Kasumi-1 (cell line): ENCODE results near the gene RGS19.

Source experiments
- DNase-seq, 2 experiments: peaks; one replicate each; lab custom pipeline; 2025; lab: John Stamatoyannopoulos, UW

Gene RGS19

DNA sequence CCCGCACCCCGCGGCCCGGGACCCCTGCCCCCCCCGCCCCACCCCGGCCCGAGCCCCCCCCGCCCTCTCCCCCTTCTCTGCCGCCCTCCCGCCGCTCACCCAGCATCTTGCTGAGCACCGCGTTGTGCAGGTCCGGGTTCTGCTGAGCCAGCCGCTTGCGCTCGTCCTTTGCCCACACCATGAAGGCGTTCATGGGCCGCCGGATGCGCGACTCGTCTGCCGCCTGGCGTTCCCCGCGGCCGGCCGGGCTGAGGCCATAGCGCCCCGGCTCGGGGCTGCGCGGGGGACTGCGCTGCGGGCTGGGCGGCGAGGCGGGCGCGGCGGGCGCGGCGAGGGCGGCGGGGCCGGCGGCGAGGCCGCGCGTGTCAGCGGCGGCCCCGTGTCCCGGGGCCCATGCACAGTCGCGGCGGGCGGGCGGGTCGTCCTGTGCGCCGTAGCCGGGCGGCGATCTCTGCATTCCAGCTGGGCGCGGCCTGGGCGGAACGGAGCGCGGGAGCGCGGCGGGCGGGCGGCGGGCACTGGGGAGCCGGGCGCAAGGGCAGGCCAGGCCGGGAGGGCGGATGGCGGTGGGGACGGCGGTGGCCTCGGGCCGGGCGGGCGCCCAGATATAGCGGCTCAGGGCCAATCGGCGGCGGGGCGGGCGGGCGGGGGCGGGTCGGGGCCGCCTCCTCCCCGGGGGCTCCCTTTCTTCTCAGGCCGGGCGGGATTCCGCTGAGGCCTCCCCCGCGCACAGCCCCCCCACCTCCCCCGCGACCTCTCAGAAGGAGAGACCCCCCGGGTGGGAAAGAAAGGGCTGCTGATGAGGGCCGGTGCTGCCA is 30.0 kb downstream of the RGS19 start, which contains the start of gene SOX18:
TSS of gene SOX18 (minus strand) at position 580 of the 818 bp plus-strand sequence. CDS start at position 457, 123 bp downstream.
- peak in 1 of 2 experiments; percentile 17 for DNase-seq

DNA sequence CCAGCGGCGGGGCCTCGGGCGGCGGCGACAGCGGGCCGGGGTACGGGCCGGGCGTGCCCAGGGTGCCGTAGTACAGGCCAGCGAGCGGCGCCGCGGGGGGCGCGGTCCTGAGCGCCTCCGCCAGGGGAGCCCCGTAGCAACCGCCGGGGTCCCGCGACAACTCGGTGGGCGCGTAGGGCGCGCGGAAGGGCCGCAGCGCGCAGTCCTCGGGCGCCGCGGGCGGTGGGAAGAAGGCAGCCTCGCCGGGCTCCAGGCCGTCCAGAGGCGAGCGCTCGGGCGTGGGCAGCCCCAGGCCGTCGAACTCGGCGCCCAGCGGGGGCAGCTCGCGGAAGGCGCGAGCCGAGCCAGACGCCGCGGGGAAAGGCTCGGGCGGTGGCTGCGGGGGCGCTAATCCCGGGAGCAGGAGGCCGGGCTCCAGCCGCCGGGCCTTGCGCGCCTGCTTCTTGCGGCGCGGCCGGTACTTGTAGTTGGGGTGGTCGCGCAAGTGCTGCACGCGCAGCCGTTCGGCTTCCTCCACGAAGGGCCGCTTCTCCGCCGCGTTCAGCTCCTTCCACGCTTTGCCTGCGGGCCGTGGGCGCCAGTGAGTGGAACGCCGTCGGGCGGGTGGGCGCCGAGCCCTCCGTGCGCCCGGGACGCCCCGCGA is 30.8 kb downstream of the RGS19 start:
- DNase-seq, result no peak

DNA sequence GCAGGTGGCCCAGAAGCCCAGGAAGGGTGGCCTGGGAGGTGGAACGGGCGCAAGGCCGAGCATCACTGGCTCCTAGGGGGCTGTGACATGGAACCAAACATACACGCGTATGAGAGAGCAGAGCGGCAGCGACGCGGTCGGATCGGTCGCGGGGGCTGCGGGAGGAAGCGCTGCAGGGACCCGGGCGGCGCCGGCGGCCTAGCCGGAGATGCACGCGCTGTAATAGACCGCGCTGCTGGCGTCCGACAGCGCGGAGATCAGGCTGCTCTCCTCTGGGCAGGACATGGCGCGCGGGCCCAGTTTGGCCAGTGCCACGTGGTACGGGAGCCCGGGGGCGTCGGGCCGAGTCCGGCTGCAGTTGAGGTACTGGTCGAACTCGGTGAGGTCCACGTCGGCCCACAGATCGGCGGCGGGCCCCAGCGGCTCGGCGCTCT is 31.3 kb downstream of the RGS19 start:
- no peak for DNase-seq

DNA sequence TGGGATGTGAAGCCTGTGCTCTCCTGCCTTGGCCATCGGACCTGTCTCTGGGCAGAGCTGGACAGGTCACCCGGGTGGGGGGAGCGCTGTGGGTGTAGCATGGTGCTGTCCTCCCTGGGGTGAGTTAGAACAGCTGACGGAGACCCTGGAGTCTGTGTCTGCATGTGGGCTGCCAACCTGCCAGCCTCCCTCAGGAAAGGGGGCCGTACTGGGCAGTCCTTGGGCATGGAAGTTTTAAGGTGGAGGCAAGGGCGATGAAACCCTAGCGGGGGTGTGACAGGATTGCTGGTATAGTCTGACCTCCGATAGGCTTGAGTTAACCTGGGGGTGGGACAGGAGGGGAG is 32.3 kb downstream of the RGS19 start:
- no peak for DNase-seq

DNA sequence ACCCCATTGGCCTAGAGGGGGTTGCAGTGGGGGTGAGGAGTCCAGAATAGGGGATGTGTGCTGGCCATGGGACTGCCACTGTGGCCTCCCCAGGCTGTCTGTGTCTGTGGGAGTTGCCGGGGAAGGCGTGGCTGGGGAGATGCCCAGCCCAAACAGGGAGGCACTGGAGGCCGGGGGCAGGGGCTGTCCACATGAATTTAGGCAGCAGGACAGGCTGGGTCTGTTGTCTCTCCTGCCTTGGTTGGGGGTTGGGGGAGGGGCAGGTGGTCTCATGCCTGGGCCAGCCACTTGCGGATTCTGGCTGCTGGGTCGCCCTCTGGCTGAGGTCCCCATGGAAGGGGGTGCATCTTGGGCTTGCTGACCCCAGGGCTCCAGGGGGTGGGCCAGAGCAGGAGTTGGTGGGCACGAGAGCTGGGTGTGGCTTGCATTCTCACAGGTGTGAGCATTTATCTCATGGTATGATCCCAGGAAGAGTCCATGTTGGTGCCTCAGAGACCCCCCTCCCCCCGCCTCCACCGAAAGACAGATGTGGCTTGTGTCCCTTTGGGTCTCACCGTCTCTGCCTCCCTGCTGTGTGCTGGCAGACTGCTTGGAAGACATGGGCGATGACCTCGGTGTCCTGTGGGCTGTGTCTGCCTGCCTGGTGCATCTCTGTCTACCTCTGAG is 33.8 kb downstream of the RGS19 start:
- no peak for DNase-seq

DNA sequence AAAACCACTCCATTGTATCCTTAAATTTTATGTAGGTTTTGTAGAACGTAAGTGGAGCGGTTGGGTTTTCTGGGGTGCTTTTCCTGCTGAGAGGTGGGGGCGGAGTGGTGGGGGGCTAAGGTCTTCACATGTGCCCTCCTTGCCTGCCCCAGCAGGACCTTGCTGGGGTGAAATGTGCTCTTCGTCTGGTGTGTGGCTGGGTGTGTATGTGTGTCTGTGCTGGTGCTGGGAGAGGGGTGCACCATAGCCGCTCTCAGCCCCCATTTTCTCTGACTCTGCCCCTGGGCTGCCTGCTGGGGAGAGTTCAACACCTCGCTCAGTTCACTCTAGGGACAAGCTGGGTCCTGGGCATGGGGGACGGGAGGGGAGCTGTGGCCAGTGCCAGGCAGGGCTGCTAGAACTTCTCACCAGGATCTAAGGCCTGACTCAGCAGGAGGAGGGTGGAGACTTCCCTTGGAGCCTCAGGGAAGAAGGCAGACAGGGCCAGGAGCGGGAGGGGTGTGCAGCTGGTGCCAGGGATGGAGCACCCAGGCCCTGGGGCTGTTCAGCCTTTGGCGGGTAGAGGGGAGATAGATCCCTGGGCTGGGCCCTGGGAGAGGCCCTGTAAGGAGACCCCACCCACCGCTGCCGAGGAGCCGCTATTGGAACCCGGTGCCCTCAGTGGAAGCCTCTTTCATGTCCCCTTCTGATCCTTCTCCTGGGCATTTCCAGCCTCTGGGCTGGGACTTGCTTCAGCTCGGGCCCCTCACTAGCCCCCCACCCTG is 34.7 kb downstream of the RGS19 start:
- DNase-seq, result no peak

DNA sequence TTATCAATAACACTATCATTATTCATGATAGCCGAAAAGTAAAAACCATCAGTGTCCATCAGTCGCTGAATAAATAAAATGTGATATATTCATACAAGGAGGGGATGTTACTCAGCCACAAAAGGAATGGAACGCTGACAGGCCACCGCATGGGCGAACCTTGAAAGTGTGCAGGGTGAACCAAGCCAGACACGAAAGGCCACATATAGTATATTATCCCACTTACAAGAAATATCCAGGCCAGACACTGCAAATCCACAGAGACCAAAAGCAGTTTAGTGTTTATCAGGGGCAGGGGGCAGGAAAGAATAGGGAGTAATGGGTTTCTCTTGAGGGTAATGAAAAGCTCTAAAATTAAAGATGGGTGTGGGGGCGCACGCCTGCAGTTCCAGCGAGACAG is 35.5 kb downstream of the RGS19 start:
- no peak for DNase-seq

DNA sequence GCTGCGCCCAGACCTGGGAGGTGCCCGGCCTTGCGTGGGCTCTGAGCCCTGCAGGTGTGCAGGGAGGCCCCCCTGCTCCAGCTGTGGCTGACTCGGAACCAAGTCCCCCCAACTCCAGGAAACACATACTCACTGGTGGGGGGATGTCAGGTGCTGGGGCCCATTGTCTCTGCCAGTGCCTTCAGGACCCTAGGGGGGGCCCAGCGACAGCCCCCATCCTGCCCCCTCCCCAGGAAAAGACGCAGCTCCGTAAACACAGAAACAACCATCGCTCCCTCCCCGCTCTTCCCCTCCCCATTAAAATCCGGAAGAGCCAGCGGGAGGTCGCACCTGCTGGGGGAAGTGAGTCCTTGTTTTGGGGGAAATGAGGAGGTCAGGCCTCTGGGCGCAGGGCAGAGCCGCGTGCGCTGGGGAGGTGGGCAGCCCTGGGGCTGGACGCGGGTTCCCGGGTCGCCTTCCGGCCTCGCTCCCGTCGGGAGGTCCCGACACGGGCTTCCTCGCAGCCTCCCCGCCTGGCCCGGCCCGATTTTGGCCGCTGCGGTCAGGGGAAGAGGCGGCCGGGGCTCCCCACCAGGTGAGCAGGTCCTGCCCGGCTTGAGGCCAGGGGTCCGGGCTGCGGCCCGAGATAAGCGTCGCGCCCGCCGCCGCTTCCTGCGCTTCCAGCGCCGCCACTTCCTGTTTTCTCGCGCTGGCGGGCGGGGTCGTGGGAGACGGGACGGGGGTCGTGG is 37.1 kb downstream of the RGS19 start:
- DNase-seq, result peak in 1 of 2 experiments; percentile 6

DNA sequence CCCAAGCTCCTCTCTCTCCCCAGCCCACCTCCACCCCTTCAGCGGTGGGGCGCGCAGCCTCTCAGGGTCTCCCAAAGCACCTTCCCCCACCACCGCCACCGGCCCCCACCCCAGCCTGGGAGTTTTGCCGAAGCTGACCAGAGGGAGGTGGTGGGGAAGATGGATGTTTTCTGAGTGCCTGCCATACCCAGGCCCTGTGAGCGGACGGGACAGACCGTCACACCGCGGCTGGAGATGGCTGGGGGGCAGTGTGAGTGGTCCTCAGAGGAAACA is 37.6 kb downstream of the RGS19 start:
- no peak for DNase-seq

DNA sequence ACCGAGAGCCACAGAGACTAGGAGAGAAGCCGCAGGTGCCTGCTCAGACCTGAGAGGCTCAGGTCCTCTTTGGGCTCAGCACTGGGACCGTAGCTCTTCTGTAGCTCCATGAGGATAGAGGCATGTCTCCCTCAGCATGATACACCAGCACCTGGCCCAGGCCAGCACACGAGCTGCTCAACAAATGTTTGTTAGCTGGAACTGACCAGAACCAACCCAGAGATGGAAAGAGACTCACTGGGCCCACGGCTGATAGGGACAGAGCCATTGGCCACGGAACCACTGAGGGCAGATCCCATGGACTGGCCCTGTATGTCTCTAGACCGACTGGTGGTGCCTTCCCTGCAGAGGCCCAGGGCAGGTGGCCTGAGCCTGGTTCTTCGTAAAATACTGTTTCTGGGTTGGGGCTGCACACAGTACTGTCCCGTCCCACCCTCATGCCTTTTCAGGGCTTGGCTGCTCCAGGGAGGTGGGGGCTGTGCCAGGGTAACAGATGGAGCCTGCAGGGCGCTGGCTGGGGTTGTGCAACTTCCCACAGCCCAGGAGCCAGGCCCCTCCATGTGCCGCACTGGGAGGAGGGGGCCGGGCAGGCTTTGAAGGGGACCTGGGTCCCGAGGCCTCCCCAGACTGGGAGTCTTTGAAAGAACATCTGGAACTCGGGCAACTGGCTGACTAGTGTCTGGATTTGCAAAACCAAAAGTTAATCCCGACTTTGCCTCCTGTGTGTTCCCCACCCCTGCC is 38.1 kb downstream of the RGS19 start:
- DNase-seq, result no peak

DNA sequence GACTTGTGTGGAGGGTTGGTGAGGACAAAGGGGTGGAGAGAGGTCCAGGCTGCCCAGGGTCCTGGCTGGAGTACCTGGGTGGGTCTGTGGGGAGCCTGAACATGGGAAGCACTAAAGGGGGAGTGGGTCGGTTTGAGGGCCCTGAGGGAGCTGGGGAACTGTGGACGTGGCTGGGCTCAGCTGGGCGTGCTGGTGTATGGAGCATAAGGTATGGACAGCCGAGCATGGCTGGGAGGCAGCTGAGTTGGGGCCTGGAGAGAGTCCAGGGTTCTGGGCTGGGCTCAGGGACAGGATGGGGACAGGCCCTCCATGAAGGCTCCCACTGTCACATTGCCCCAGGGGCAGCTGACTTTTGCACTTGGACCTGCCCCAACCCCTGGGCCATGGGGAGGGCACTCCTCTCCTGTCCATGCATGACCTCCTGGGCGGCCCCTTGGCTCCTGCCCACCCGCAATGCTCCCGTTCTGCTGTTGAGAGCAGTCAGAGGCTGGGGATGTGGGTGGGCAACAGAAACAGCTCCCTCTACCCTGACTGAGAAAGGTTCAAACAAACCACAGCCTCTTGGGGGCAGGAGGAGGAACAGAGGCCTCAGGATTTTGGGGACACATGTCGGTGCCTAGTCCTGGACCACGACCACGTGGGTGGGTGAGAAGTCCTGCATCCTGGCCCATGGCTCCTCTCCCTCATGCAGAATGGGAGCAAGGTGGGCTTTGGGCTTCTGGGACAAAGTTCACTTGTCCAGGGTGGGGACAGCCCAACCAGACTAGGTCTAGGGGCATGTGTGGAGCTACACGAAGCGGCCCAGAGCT is 38.9 kb downstream of the RGS19 start:
- DNase-seq, result no peak

DNA sequence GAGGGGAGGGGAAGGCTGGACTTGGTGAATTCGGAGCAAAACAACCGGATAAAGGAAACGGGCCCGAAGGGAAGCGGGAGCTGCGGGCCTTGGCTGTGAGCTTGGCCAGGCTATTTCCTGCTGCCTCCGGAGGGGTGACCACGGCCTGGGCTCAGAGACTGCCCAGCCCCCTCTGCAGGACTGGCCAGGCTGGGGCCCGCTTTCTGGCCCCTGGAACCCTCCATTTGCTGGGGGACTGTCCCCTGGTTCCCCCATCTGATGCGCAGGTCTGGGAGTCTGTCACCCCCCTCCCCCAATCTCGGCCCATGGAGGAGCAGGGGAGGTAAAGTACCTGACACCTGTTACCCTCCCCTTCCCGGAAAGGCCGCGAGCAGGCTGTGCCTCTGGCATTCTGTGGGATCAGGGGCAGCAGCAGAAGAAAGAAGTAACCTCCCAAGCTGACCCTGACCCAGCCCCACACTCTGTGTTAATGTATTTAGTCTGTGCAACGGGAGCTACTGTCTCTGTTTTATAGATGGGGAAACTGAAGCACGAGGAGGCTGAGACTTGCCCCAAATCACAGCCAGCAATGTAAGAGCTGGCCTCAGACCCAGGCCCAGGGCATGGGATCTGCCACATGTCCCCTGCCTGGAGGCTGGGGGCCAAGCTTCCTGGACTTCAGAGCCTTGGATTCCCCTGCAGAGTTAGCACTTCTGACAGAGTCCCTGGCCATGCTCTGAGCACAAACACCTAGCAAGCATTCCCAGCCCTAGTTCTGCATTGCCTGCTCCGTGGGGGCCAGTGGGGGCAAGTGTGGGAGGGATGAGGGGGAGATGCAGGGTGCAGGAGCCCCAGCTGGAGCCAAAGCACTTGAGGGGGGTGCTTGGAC is 39.8 kb downstream of the RGS19 start:
- no peak for DNase-seq

DNA sequence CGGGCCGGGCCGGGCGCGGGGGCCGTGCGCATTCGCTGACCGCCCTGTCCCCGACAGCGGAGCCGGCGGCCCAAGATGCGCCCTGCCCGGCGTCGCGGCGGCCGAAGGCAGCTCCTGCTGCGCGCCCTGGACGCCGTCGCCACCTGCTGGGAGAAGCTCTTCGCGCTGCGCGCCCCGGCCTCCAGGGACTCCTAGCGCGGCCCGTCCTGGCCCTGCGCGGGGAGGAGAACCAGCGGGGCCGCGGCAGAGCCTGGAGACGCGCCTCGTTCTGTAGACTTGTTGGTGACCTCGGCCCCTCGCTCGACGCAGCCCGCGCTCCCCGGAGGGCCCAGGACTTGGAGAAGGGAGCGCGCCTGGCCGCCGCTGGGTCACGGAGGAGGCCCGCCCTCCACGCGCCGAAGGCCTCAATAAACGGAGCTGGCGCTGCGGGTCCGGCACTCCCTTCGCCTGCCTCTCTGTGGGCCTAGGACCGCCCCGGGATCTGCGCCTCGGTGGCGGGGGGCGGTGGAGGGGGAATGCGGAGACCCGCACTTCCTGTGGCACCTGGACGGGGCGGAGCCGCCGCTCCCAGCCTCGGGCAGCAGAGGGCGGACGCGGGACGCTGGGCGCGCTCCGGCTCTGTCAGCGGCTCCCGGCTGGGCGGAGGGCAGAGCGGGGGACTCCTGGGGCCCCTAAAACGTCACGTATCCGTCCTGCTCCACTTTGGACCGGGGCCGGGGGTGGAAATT is 40.6 kb downstream of the RGS19 start:
- peak; percentile 40 to 54 for DNase-seq

DNA sequence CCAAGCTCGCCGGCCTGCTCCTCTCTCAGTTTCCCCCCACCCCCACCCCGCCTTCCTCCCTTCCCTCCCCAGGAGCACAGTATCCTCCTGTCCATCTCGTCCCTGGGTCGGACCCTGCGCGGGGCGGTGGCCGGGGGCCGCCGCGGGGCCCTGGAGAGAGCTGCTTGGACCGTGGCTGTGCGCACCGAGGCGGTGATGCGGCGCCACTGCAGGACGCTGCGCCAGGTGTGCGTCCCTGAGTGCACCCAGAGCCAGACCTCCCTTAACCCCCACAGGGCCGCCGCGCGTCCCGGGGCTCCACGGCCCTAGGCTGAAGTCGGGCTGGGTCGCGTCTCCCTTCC is 41.1 kb downstream of the RGS19 start:
- no peak for DNase-seq

DNA sequence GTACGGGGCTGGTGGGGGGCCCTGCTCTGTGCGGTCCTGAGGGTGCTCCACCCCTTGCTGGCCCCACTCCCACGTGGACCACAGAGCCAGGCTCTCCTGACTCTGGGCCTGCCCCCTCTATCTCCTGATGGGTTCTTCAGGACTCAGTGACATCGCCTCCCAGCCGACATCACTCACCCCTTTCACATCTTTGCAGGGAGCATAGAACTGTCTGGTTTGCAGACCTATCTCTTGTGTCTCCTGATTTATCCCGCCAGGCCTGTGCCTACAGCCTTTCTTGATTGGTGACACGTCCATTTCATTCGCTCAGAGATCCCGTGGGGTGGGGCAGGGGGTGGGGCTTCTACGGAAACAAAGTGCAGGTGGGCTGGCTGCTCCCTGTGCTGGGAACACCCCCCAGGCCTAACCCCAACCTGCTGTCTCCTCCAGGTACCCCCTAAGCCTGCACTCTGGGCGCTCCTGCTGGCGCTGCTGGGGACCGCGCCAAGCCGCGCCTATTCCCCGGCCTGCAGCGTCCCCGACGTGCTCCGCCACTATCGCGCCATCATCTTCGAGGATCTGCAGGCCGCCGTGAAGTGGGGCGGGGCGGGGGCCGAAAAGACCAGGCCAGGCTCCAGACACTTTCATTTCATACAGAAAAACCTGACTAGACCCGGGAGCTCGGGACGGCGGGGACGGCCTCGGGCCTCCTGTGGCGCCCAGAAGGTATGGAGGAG is 41.7 kb downstream of the RGS19 start:
- no peak for DNase-seq

DNA sequence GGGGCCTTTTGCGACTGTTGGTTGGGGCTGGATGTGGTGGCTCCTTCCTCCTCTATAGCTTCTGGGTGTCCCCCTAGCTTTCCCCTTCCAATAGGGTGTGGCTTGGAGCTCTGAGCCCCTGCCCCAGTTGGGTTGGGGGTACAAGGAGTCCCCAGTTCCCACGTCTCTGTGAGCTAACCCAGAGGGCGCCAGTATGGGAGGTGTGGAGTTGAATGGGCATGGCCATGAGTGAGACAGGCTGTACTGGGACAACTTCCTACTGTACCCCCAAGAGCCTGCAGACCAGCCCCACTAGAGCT is 42.2 kb downstream of the RGS19 start:
- DNase-seq, result no peak

DNA sequence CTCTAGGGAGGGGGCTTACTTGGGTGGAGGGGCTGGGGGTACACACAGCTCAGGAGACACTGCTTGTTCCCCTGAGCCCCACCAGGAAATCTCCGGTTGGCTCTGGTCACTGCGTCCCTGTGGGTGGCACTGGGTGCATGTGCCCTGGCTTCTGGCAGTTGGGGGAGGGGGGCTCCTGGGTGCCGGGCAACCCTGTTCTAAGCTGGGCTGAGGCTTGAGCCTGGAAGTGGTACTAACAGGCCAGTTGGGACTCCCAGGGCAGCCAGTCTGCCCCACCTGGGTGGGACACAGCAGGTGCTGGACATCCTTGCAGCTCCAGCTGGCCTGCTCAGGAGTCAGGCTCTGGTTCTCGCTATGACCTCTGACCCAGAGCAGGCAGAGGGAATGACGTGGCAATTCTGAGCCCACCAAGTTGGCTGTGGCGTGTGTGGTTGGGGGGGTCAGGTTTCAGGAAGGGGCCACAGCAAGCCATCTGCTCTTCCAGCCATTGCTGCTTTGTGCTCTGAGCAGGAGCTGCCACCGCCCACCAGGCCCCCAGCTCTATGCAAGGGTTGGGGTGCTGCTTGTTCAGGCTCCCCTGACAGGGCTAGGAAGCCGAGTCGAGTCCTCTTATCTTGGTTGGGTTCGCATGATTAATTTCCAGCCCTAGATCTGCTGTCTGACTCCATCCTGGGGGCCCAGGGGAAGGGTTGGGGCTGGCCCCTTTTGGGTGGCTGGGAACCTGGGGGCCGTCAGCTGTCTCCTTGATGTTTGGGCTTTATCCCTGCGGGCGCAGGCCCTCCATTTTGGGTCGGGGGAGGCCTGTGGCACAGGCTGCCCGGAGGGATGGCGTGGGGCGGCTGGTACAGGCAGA is 42.7 kb downstream of the RGS19 start:
- no peak for DNase-seq
